H9 (cell line): ENCODE data around the gene CCNY. TPM values are rescaled to one million over a fixed set of nuclear protein-coding genes. Genes with fewer than 3 reads are reported as not detected.

Source experiments
- DNase-seq: peaks from one replicate; pipeline ENCODE4 v3.0.0-alpha.2; 2017
- H2AFZ ChIP-seq: one replicate; pipeline ENCODE4 v1.6.1; 2013; ENCODE audit warnings: mild to moderate bottlenecking, low read length, control low read depth, moderate library complexity
- H2AK5ac ChIP-seq: 2 replicates; pipeline ENCODE4 v1.6.1; 2013; ENCODE audit warnings: low read length, control low read depth, mixed read lengths; ENCODE audit not compliant: insufficient read length
- H2BK120ac ChIP-seq: one replicate; pipeline ENCODE4 v1.6.1; 2013; ENCODE audit warnings: low read depth, mild to moderate bottlenecking, low read length, control low read depth, inconsistent platforms; ENCODE audit not compliant: poor library complexity, severe bottlenecking
- H2BK12ac ChIP-seq: 2 replicates; pipeline ENCODE4 v1.6.1; 2013; ENCODE audit warnings: low read length, control low read depth, mixed read lengths, low read depth; ENCODE audit not compliant: insufficient read length
- H2BK15ac ChIP-seq: 2 replicates; pipeline ENCODE4 v1.6.1; 2013; ENCODE audit warnings: low read depth, low read length, control low read depth
- H2BK20ac ChIP-seq: one replicate; pipeline ENCODE4 v1.6.1; 2013; ENCODE audit warnings: low read depth, mild to moderate bottlenecking, low read length, control low read depth, inconsistent platforms; ENCODE audit not compliant: poor library complexity, severe bottlenecking
- H2BK5ac ChIP-seq: 2 replicates; pipeline ENCODE4 v1.6.1; 2013; ENCODE audit warnings: low read length, control low read depth, mixed read lengths; ENCODE audit not compliant: insufficient read length
- H3K14ac ChIP-seq: 2 replicates; pipeline ENCODE4 v1.6.1; 2013; ENCODE audit warnings: low read length, control low read depth; ENCODE audit not compliant: insufficient read depth
- H3K18ac ChIP-seq: 2 replicates; pipeline ENCODE4 v1.6.1; 2013; ENCODE audit warnings: low read depth, mild to moderate bottlenecking, mixed read lengths, low read length, control low read depth; ENCODE audit not compliant: insufficient read length
- H3K23ac ChIP-seq: 2 replicates; pipeline ENCODE4 v1.6.1; 2013; ENCODE audit warnings: low read length, control low read depth, mixed read lengths, low read depth; ENCODE audit not compliant: insufficient read length
- H3K23me2 ChIP-seq: 2 replicates; pipeline ENCODE4 v1.6.1; 2013; ENCODE audit warnings: low read depth, mild to moderate bottlenecking, mixed read lengths, low read length, control low read depth; ENCODE audit not compliant: insufficient read length, poor library complexity, severe bottlenecking
- H3K27ac ChIP-seq: 2 replicates; pipeline ENCODE4 v1.5.1; 2013; ENCODE audit warnings: low read length, control low read depth, mixed read lengths, low read depth; ENCODE audit not compliant: insufficient read length
- H3K27me3 ChIP-seq: 2 replicates; pipeline ENCODE4 v1.6.1; 2013; ENCODE audit warnings: low read length, control low read depth, inconsistent platforms; ENCODE audit not compliant: insufficient read depth
- H3K4ac ChIP-seq: 2 replicates; pipeline ENCODE4 v1.6.1; 2013; ENCODE audit warnings: low read depth, mild to moderate bottlenecking, control low read depth, inconsistent platforms, low read length, moderate library complexity
- H3K4me1 ChIP-seq: 2 replicates; pipeline ENCODE4 v1.6.1; 2013; ENCODE audit warnings: low read length, control low read depth, inconsistent platforms; ENCODE audit not compliant: insufficient read depth
- H3K4me2 ChIP-seq: 2 replicates; pipeline ENCODE4 v1.6.1; 2013; ENCODE audit warnings: low read length, control low read depth, mixed read lengths; ENCODE audit not compliant: insufficient read length, insufficient read depth
- H3K56ac ChIP-seq: 2 replicates; pipeline ENCODE4 v1.6.1; 2013; ENCODE audit warnings: low read depth, mild to moderate bottlenecking, mixed read lengths, low read length, control low read depth; ENCODE audit not compliant: insufficient read length
- H3K79me1 ChIP-seq: 2 replicates; pipeline ENCODE4 v1.6.1; 2013; ENCODE audit warnings: low read depth, mild to moderate bottlenecking, moderate library complexity, low read length, control low read depth, inconsistent platforms; ENCODE audit not compliant: insufficient read depth, poor library complexity, severe bottlenecking
- H3K79me2 ChIP-seq: 2 replicates; pipeline ENCODE4 v1.6.1; 2013; ENCODE audit warnings: low read length, control low read depth, inconsistent platforms; ENCODE audit not compliant: insufficient read depth
- H3K9ac ChIP-seq: 2 replicates; pipeline ENCODE4 v1.6.1; 2013; ENCODE audit warnings: low read length, control low read depth, mixed read lengths; ENCODE audit not compliant: insufficient read length; ENCODE audit errors: extremely low read depth
- H3K9me3 ChIP-seq: one replicate; pipeline ENCODE4 v1.6.1; 2013; ENCODE audit warnings: low read depth, low read length, inconsistent platforms; ENCODE audit not compliant: control insufficient read depth
- H3T11ph ChIP-seq: one replicate; pipeline ENCODE4 v1.6.1; 2013; ENCODE audit warnings: mild to moderate bottlenecking, low read length, control low read depth, inconsistent platforms
- H4K20me1 ChIP-seq: one replicate; pipeline ENCODE4 v1.6.1; 2013; ENCODE audit not compliant: control insufficient read depth, insufficient read length, insufficient read depth
- H4K5ac ChIP-seq: 2 replicates; pipeline ENCODE4 v1.6.1; 2013; ENCODE audit warnings: low read depth, mild to moderate bottlenecking, mixed read lengths, low read length, control low read depth; ENCODE audit not compliant: insufficient read length
- H4K8ac ChIP-seq: replicated peaks from 2 replicates; pipeline ENCODE4 v1.6.1; 2013; ENCODE audit warnings: low read length, control low read depth, mixed read lengths, low read depth; ENCODE audit not compliant: insufficient read length
- H4K91ac ChIP-seq: 2 replicates; pipeline ENCODE4 v1.6.1; 2013; ENCODE audit warnings: low read depth, mild to moderate bottlenecking, moderate library complexity, mixed read lengths, low read length, control low read depth; ENCODE audit not compliant: insufficient read length
- H3K27ac Mint-ChIP-seq, 3 experiments: 2 replicates in 2 of 3; 3 replicates in 1 of 3; pipeline ENCODE4 v1.8.0; 2020 to 2021; ENCODE audit warnings: mixed read lengths in 3 of 3, mild to moderate bottlenecking in 1 of 3, moderate library complexity in 1 of 3
- H3K27me3 Mint-ChIP-seq: 2 replicates; pipeline ENCODE4 v1.8.0; 2021; ENCODE audit warnings: low read depth, mild to moderate bottlenecking, moderate library complexity, mixed read lengths
- H3K36me3 Mint-ChIP-seq, 3 experiments: 2 replicates in 2 of 3; 3 replicates in 1 of 3; pipeline ENCODE4 v1.8.0; 2020 to 2021; ENCODE audit warnings: low read depth in 3 of 3, mixed read lengths in 3 of 3; ENCODE audit not compliant: insufficient read depth in 1 of 3
- H3K4me1 Mint-ChIP-seq, 2 experiments: 2 replicates each; pipeline ENCODE4 v1.8.0; 2020; ENCODE audit warnings: mixed read lengths in 2 of 2
- H3K4me3 Mint-ChIP-seq, 2 experiments: 2 replicates in 1 of 2; 3 replicates in 1 of 2; pipeline ENCODE4 v1.8.0; 2020 to 2021; ENCODE audit warnings: mild to moderate bottlenecking in 2 of 2, mixed read lengths in 2 of 2, moderate library complexity in 1 of 2
- H3K9me3 Mint-ChIP-seq, 2 experiments: 2 replicates in 1 of 2; 3 replicates in 1 of 2; pipeline ENCODE4 v1.8.0; 2020; ENCODE audit warnings: mild to moderate bottlenecking in 2 of 2, mixed read lengths in 2 of 2, moderate library complexity in 1 of 2
- WGBS: extraction: QIAGEN DNeasy Blood & Tissue Kit; methylation state at CpG from one replicate; pipeline ENCODE4 v1.1.7; 2013; ENCODE audit warnings: missing lambda C conversion rate, low lambda C conversion rate, mixed read lengths; ENCODE audit not compliant: insufficient read length; ENCODE audit errors: extremely low coverage; 5-methylcytosine and 5-hydroxymethylcytosine counted together
- total RNA-seq: library from RNA; stranded (reverse); gene quantifications from 2 replicates; pipeline ENCODE4 v1.2.1, GENCODE V29; 2021
- TF ChIP-seq, protein P1 (sequence below): fragments of 200-600 bp; sonication (generic); conservative IDR thresholded peaks from 3 replicates; pipeline ENCODE4 v1.8.0; 2021; ENCODE audit warnings: antibody characterized with exemption, mild to moderate bottlenecking

CCNY gene
- total RNA-seq, 1 experiment from 2014 or later = 62.1 TPM

DNA sequence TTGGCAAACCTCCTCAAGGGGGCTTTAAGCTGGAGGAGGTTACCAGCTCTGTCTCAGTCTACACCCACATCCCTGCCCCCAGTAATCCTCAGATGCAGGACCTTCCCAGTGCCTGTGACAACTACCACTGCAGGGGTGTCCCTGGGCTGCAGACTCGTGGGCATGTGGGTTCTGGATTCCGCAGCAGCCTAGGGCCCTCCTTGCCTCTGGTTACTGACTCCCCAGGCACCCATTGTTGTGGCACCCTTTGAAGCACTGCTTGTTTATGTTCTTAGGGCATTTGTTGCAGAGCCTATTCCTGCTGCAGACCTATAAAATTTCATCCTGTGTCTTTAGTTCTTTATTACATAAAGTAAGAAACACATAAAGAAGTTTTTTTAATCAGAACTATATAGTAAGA is 217.7 kb downstream of the CCNY start:
- Histone ChIP-seq H2AFZ (no peak overlapping the region), H3K4me1 (no peaks in the 10 kb centered on the region), H3K27me3 (no peaks in the 10 kb centered on the region), H2BK20ac (no peak overlapping the region), H3K9ac (no peak overlapping the region), H2BK12ac (no peak overlapping the region), H4K8ac (no peak overlapping the region), H3K79me1 (no peaks in the 10 kb centered on the region), H4K91ac (no peak overlapping the region), H2AK5ac (no peak overlapping the region), H4K20me1 (no peaks in the 10 kb centered on the region), H3K56ac (no peak overlapping the region), H3K4me2 (no peak overlapping the region), H3K23ac (no peak overlapping the region), H4K5ac (no peak overlapping the region), H3K27ac (no peak overlapping the region), H3K9me3 (no peaks in the 10 kb centered on the region), H3K18ac (no peak overlapping the region), H3K23me2 (no peaks in the 10 kb centered on the region), H3K14ac (no peak overlapping the region), H2BK5ac (no peak overlapping the region), H3K79me2 (no peaks in the 10 kb centered on the region), H2BK15ac (no peak overlapping the region), H3K4ac (no peak overlapping the region), H2BK120ac (no peak overlapping the region), H3T11ph (no peak overlapping the region)
- Mint-ChIP-seq H3K4me1 (peaks cover 6 to 10% of the 10 kb centered on the region in 2 experiments), H3K27me3 (no peaks in the 10 kb centered on the region), H3K27ac (no peak overlapping the region), H3K36me3 (peaks cover 0 to 5% (median 0%) of the 10 kb centered on the region in 3 experiments; a peak in 5 of 7 replicates), H3K9me3 (no peaks in the 10 kb centered on the region), H3K4me3 (no peak overlapping the region)
- TF ChIP-seq, protein P1, sequence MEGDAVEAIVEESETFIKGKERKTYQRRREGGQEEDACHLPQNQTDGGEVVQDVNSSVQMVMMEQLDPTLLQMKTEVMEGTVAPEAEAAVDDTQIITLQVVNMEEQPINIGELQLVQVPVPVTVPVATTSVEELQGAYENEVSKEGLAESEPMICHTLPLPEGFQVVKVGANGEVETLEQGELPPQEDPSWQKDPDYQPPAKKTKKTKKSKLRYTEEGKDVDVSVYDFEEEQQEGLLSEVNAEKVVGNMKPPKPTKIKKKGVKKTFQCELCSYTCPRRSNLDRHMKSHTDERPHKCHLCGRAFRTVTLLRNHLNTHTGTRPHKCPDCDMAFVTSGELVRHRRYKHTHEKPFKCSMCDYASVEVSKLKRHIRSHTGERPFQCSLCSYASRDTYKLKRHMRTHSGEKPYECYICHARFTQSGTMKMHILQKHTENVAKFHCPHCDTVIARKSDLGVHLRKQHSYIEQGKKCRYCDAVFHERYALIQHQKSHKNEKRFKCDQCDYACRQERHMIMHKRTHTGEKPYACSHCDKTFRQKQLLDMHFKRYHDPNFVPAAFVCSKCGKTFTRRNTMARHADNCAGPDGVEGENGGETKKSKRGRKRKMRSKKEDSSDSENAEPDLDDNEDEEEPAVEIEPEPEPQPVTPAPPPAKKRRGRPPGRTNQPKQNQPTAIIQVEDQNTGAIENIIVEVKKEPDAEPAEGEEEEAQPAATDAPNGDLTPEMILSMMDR = no peak
- no peak for DNase-seq
- no CpG with 5 or more reads among the region's 2 CpGs for WGBS
